ENCODE data around the gene PCED1B.

PCED1B gene

DNA sequence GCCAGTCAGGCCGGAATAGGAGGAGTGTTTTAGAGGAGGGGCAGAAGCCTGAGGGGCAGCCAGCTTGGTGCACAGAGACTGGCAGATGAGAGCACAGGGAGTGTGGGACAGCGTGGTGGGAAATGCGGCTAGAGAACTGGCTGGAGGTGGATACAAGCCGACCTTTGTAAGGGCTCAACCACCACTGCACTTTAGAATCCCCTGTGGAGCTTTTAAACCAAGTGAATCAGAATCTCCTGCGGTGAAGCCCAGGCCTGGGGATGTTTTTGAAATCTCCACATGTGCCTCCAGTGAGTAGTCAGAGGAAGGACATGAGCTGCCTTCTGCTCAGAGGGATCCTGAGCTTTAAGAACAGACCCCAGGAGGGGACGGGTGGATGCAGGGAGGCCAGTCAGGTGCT lies 10.9 kb upstream of the PCED1B start:
- peak; percentile 94 for DNase-seq

DNA sequence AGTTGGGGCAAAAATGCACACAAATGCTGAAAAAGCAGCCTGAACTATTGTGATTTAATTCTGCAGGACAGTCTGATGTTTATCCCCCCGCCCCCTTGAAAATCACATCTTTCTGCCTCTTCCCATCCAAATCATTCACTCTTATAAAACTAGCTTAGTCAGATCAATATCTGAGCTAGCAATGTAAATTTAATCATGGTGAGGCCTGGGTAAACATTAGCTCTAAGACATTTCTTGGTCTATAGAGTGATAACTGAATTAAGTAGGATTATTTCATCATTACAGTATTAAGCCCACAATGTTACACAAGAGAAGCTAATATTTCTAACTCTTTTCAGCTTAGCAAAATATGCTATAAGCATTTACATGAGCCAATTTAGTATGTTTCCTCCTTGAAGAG lies 9.1 kb upstream of the PCED1B start:
- no peak for DNase-seq

DNA sequence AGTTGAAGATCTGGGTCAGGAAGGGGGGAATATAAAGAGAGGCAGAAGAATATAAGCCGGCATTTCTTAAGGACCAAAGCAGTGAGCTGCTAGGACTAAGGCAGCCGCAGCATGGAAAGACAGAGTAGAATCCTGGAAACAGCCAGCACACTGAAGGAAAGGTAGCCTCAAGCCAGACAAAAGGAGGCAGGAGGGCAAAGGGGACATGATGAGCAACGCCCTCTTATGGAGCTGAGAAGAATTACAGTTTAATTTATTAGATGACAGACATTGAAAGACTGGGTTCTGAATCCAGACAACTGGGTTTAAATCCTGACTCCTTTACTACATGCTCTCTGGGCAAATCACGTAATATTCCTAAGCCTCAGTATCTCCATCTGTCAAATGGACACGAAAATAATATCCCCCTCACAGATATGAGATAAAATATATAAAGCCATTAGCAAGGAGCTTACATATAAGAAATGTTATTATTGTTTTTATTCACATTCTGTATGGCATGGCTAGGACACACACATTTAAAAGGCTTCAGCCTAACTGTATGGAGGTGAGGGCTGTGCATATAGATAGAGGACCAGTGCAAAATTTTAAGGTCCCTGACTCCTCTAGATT lies 8.1 kb upstream of the PCED1B start:
- DNase-seq = peak; percentile 75

DNA sequence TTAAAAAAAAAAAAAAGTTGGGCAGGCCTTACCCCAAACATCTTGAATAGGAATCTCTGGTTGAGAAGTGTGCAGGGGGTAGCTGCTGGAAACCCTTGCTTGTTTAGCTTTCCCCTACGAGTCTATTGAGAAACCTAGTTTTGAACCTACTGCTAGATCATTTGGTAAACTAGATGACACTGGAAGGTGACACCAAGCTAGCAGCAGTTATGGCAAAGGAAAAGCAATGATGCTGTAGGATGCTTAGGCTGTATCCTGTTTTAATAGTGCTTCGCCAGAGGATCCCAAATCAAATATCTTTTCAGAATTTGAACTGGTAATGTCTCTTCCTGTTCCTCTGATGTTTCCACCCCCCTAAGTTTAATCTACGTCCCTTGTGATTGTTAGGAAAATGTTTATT lies 5.5 kb upstream of the PCED1B start:
- no peak for DNase-seq

DNA sequence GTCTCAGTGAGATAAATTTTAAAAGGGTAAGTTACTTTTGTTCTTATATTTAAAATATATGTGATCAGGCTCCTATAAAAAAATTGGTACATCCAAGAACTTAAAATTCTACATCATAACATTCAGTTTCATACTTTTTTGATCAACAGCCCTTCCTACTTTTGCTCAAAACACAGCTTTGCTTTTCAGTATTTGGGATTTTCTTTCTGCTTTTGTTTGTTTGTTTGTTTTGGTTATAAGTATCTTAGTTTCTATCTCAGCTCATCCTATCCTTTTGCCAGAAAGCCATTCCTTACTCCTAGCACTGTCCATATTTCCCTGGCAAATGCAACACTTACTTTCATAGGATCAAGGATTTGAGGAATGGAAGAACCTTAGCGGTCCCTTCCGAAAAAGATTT lies 4.7 kb upstream of the PCED1B start:
- no peak for DNase-seq

DNA sequence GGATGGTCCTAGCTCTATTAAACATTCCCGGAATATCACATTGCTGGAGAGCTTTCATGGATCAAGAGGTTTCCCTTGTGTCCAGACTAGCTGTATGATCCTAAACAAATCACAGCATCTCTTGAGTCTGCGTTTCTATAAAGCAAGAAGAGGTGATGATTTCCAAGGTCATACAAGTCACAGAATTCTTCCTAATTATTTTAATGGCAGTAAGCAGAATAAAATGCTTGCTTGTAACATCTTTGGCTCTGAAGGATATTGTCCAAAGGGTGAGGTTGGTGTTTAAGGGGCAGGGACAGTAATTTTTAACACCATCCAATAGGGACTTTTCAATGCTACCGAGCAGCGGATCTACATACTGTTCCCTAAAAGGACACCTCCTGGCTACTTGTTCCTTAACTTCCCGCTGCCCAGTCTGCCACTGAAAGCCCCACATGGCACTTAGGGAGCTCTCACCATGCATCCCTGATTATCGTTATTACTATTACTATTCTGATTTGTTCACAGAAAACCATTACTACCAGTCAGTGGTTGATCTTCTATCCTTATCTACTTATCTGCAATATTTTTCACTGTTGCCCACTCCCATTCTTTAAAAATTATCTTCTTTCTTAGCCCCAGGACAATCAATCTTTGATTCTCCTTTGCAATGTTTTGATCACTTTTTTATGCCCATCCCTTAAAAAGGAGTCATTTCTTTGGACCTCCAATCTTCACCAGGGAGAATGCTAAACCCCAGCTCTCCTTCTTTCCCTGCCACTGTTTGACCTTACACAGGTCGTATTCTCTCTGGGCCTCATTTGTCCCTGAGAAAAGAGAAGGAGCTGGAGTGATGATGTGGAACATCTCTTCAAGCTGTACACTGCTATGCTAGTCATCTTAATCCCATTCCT lies 4.0 kb upstream of the PCED1B start:
- no peak for DNase-seq

DNA sequence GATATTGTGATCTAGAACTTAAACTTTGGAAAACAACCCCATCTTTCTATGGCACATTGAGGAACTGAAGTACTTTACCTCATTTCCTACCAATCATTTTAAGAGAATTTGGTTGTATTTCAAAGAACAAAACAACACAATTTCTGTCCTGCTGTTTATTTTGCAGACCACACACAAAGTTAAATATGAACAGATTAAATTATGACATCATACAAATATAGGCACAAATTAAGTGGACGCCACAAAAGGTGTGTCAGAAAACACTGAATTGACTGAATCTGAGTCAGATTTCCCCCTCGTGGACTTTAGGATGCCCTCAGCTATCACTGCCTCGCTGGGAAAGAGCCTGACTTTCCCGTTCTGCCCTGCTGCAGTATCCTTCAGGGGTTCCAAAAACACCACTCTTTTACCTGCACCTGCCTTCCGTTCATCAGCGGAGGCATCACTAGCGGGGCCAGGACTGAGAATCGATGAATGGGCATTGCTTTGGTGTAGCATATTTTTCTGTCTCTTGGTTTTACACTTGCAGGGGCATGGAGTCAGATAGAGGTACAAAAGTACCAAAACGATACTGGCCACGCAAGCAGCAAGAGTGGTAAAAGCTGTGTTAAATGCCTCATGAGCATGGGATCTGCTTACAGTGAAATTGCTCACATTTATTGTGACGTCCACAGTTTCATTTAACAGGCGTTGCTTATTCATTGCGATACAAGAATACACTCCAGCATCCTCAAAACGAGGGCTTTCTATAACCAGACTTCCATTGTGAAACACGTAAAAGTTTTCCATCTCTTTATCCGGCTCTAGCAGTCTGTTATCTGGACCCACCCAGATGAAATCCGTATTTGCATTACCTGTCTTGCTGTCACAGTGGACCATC lies 2.0 kb upstream of the PCED1B start:
- no peak for DNase-seq

DNA sequence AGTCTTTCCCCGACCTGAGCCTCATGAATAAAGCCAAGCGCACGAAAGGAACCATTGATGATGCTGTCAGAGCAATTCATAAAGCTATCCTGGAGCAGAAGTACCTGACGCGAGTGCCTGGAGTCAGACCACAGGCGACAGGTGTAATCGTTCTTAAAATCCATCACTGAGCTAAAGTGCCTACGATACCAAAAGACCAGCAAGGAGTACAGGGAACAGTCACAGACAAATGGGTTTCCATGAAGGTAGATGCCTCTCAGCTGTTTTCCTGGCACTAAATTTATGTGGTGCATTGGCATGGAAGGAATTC lies 1.4 kb upstream of the PCED1B start:
- DNase-seq = no peak

DNA sequence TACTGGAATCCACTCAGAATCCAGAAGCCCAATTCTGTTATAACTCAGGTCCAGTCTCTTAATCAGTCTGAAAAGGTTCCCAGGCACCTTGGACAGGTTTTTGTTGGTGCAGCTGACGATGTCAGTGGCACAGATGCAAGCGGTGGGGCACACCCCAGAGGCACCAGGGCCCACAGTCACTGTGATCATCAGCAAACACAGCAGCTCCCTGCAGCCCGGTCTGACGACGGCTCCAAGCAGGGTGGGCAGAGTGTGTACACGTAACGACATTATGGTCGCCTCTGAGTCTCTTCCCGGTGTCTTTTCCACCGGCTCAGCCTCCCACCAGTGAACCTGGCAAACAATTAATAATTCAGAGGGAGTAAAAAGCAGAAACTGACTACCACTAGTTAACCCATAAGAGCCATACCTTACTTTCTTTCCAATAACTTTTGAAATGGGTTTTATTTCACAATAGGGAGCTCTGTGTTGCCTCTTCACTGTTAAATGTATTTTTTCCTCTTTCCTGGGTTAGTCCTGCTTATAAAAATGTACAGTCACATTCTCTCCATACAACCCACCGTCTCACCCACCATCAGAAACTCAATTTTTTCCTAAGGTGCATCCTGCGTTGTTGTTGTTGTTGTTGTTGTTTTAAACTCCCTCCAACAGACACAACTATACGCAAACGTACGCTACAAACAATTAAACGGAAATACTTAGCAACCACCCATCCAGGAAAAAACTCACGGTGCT lies 521 bp upstream of the PCED1B start:
- peak; percentile 80 for DNase-seq

DNA sequence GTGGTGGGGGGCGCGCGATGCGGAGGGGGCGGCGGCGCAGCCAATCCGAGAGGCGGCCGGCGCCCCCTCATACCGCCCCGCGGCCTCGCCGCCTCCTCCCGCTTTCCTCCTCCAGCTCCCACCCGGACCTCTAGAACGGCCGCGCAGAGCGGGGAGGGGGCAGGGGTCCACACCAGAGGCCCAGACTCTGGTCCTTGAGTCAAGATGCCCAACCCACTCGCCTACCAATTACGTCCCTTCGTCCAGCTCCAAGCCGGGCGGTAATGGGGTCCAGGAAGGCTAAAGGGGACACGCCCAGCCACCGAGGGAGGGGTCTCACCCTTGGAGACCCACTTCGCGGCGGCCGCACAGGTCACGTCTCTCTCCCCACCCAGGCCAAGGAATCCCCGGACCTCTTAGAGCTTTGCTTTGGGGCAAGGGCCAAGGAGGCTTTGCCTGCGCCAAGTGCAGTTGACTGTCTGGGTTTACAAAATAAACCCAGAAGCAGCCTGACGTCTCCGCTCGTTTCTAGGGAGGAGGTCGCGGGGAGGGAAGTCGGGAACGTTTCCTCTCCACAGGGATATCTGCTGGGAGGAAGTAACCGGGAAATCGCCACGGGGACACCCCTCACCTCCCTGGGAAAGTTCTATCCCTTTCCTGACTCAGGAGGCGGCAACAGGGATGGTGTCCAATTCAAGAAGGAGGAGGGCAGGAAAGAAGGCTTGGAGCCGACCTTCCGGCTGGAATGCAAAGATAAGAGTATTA lies 732 bp downstream of the PCED1B start:
- peak; percentile 57 for DNase-seq

DNA sequence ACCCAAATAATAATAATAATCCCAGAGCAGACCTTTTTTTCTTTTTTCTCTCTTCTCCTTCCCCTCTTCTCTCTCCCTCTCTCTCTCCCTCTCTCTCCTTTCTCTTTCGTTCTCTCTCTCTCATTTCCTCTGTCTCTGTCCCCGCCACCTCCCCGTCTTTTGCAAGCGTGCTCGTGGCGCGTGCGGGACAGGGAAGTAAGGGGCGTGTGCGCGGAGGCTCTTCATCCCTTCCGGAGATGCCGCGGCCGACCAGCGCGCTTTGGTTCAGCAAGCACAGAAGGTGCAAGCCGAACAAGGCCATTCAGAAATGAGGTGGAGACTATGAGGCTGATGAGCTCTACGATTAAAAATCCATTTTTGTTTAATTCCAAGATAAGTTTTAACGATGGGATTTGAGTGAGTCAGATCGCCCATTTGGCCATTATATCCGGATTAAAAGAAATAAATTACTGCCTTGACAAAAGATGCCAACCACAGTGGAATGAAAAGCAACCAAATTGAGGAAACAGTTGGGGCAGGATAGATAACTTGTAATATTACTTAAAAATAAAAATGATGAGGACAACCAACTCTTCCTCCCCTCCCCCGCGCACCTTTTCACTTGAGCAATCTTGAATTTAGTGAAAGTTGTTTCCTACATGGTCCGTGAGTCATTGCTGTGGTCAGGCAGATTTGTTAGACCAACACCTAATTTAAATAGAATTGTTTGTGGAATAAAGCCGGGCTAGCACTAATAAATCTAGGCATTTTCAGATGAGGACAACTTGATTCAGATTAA lies 1.5 kb downstream of the PCED1B start:
- DNase-seq = no peak

DNA sequence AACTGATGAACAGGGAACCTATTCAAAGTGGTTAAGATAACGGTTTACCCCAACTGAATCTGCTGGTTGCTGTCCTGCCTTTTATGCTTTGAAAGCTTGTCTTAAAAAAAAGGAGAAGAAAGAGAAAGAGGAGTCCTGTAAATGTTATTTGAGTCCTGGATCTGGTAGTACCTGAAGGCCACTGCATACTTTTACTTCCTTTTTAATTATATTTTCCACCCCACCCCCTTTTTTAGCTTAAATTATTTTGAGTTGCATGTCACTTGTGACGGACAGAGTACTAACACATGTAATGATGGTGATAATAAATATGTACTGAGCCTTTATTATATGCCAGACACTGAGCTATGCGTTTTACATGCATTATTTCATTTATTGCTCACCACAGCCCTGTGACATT lies 2.9 kb downstream of the PCED1B start:
- DNase-seq = no peak

DNA sequence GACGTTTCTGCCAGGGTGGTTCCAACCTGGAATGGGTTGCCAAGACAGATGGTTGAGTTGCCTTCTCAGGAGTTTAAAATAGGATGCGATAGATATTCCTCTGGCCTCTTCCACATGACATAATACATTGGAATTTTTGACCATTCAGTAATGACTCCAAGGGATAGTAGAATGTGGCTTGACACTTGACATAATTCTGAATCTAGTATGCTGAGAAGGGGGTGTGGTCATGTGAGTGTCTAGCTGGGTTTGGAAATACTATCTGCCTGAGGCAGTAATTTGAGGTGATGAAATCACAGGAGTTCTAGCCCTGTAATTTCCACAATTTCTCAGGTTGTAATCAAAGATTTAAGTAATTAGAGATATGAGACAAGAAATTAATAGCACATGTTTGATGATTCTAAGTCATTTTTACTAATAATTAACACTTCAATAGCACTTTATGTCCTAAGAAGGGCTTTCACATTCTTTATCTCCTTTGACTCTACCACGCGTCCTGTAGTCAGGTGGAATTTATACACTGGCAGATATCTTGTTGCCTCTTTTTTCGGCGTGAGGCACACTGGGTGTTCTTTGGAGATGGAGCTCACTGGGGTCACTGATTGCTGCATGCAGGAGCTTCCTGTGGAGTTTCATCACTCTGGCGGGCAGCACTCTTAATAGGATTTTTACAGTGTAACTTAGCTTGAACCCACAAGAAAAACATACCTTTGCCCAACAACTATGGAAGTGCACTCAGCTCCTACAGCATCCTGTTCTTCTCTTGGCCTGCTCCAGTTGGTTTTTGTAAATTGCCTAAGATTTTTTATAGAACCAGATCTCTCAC lies 3.6 kb downstream of the PCED1B start:
- DNase-seq = peak; percentile 92

DNA sequence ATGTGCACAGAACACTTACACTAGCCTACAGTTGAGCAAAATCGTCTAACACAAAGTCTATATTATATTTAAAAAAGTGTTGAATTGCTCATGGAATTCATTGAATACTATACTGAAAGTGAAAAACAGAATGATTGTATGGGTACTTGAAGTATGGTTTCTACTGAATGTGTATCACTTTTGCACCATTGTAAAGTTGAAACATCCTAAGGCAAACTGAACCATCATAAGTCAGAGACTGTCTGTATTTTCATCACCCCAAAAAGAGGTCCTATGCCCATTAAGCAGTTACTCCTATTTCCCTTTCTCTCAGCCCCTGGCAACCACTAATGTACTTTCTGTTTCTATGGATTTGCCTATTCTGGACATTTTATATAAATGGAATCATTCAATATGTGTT lies 4.8 kb downstream of the PCED1B start:
- no peak for DNase-seq

DNA sequence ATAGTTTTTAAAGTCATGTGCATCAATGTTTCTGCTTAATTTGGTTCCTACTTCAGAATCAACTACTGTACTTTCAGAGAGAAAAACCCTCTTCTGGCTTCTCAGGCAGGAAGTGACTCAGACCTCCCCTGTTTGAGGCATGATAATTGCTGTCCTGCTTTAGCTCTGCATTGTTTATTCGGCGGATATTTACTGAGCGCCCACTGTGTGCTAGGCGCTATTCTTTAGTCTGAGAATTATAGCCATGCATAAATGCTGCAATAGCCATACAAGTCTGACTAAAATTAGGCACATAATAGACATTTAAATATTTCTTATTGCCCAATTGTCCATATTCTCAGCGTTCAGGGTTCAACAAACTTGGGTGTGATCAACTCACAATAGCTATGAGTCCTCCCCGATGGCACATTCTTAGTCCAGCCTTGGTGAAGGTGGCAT lies 6.4 kb downstream of the PCED1B start:
- peak; percentile 94 for DNase-seq

DNA sequence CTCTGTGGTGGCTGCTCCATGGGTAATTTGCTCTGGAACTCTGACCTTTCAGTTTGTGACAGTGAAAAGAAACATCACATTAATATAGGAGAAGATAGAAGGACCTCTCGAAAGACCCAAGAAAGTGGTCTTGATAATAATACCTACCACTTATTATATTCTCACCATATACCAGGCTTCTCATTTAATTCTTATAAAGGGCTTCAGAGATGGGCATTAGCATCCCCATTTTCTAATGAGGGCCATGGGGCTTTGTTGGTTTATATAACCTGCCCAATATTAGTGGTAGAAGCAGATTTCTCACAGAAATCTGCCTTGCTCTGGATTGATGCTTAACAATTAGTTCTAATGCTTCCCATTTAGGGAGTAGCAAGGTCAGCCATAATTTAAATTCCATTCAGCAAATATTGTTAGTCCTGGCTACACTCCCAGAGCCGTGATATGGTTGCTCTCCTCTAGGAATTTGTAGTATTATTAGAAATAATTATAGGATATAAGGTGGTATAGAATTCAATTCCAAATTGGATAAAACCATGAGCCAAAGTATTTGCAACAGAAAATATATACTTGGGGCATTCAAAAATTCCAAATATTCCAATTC lies 7.8 kb downstream of the PCED1B start:
- DNase-seq = peak; percentile 90

DNA sequence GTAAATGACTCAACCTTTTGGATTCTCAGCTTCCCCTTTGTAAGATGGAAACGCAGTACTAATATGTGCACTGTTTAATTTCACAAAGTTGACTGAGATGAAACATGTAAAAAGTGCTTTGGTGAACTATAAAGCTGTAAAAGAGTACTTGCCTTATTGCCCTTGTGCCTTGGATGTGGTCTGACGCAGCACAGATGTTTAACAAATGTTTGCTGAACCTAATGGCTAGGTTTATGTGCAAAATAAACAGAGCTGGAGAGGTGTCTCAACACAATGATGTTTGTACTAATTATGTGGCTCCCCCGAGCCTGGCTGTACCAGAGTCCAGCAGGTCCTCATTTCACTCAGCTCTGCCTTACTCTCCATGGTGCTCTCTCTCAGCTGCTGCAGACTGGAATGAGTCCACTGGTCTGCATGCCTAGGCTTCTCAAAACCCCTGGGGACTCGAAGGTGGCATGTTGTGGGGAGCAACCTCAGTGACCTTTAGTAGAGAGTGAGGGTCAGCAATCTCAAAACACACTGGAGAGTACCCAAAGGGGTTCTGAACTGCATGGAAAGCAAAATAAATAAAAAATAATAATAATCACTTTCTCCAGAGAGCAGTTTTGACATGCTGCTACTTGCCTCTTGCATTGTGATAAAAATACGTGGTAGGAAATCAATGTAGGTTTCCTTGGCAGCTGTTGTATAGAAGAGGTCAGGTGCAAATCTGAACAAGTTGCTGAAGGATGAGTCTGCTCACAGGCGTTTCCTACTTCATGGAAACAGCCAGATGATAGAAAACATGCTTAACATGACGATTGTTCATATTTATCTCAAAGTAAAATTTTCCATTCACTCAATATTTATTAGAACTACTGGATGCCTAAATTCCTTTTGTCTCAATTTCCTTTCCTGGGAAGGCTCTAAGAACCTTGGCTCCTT lies 8.9 kb downstream of the PCED1B start:
- DNase-seq = peak; percentile 99

DNA sequence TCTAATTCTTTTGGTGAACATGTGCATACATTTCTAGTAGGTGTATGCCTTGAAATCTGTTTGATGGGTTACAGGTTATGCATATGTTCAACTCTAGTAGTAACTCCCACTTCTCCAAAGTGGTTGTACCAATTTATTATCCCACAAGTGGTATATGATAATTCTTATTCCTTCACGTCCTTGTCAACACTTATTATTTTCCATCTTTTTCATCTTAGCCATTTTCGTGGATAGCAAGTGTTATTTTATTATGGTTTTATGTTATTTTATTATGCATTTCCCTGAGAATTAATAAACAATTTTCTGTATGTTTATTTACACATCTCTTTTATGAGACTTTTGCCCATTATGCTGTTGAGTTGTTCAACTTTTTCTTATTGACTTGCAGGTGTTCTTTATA lies 11.6 kb downstream of the PCED1B start:
- DNase-seq = no peak

DNA sequence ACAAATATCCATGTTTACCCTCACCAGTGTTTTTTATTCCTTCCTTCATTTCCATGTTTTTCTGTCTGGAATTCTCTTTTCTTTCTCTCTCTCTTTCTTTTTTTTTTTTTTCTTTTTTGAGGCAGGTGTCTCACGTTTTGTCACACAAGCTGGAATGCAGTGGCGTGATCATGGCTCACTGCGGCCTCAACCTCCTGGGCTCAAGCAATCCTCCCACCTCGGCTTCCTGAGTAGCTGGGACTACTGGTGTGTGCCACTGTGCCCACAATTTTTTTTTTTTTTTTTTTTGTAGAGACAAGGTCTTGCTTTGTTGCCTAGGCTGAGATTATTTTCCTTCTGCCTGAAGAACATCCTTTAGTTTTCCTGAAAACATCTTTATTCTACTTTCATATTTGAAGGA lies 15.4 kb downstream of the PCED1B start:
- DNase-seq = no peak

Data from NCI-H69 (cell line).